ENCODE results near the gene STRBP. TPM values are rescaled to one million over a fixed set of nuclear protein-coding genes. Genes with fewer than 3 reads are reported as not detected.

Gene STRBP
- total RNA-seq, 4 donors from 2014 or later: 10.6 to 18.4 (median 14.5) TPM

DNA sequence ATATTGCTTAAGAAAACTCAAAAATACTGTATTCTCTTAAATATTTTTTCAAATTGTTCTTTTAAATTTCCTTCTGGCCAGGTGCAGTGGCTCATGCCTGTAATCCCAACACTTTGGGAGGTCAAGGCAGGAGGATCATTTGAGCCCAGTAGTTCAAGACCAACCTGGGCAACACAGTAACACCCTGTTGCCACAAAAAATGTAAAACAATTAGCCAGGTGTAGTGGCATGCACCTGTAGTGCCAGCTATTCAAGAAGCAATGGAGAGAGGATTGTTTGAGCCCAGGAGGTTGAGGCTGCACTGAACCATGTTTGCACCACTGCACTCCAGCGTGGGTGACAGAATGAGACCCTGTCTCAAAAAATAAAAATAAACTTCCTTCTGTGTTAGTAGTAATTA is 94.3 kb downstream of the STRBP start:
- Histone ChIP-seq H3K4me1 (peaks cover 2% of the 10 kb centered on the region), H3K9me3 (no peaks in the 10 kb centered on the region), H3K27me3 (no peaks in the 10 kb centered on the region), H3K4me3 (no peak overlapping the region), H3K36me3 (peaks cover 3% of the 10 kb centered on the region), H3K27ac (no peak overlapping the region)
- 96% methylated on average over 1 of the region's 1 CpG for WGBS
- DNase-seq (ENCODE audit: low spot score in 2 of 2): no peak
- TF ChIP-seq POLR2AphosphoS5 (IDR thresholded peaks at IDR 0.05): no peak
- TF ChIP-seq, protein P1, sequence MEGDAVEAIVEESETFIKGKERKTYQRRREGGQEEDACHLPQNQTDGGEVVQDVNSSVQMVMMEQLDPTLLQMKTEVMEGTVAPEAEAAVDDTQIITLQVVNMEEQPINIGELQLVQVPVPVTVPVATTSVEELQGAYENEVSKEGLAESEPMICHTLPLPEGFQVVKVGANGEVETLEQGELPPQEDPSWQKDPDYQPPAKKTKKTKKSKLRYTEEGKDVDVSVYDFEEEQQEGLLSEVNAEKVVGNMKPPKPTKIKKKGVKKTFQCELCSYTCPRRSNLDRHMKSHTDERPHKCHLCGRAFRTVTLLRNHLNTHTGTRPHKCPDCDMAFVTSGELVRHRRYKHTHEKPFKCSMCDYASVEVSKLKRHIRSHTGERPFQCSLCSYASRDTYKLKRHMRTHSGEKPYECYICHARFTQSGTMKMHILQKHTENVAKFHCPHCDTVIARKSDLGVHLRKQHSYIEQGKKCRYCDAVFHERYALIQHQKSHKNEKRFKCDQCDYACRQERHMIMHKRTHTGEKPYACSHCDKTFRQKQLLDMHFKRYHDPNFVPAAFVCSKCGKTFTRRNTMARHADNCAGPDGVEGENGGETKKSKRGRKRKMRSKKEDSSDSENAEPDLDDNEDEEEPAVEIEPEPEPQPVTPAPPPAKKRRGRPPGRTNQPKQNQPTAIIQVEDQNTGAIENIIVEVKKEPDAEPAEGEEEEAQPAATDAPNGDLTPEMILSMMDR (IDR thresholded peaks at IDR 0.05): no peak
- TF ChIP-seq POLR2A (IDR thresholded peaks at IDR 0.05): no peak
- TF ChIP-seq EP300 (IDR thresholded peaks at IDR 0.05): no peak

DNA sequence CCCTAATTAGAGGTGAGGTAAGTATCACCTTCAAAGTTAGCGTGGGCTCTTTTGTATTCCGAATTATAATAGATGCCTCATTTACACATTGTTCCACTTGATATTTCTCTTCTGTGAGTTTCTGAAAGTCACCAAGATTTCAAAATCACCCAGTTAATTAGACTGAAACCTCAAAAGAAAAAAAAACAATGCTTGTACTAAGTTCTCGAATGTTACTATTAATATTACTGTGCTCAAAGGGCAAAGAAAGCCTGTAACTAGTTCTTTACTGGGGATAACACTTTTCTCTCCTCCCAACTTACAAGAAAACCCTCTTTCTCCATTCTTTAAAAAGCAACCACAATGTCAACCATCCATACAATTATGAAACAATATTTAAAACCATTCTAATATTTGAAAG is 98.5 kb downstream of the STRBP start:
- no peaks in the 10 kb centered on the region for H3K9me3 ChIP-seq
- WGBS: 74% methylated on average over 3 of the region's 3 CpGs

DNA sequence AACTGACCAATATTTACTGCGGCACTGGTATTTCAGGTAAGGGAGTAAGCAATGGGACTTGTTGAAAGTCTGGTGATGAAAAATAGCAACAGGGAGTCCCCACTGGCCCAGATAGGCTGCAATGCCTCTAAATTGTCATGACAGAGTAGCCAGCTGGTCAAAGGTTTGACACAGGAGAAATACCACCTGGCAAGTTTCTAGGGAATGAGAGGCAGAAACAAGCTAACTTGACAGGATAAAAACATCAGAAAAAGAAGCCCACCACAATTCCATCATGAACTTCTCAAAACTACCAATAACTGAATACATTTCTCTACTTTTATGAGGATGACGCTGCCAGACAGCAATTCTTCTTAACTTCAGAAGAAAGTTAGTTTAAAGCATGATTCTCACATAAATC is 99.8 kb downstream of the STRBP start:
- no peak for DNase-seq (ENCODE audit: low spot score in 2 of 2)
- no peaks in the 10 kb centered on the region for H3K27me3 ChIP-seq
- H3K4me1 ChIP-seq: no peaks in the 10 kb centered on the region
- no peaks in the 10 kb centered on the region for H3K9me3 ChIP-seq
- H3K27ac ChIP-seq: no peak overlapping the region
- no peaks in the 10 kb centered on the region for H3K36me3 ChIP-seq
- WGBS: 92% methylated on average over 2 of the region's 2 CpGs
- H3K4me3 ChIP-seq: no peak overlapping the region
- TF ChIP-seq EP300 (IDR thresholded peaks at IDR 0.05) (no peak), POLR2AphosphoS5 (IDR thresholded peaks at IDR 0.05) (no peak), POLR2A (IDR thresholded peaks at IDR 0.05) (no peak)
- TF ChIP-seq, protein P1 (IDR thresholded peaks at IDR 0.05): no peak

More for the DNA sequence above, 98.5 kb downstream of the STRBP start:
- Histone ChIP-seq H3K4me3 (no peak overlapping the region), H3K27ac (no peak overlapping the region), H3K4me1 (no peaks in the 10 kb centered on the region), H3K27me3 (no peaks in the 10 kb centered on the region), H3K36me3 (no peaks in the 10 kb centered on the region)
- DNase-seq (ENCODE audit: low spot score in 2 of 2): no peak
- TF ChIP-seq, protein P1 (IDR thresholded peaks at IDR 0.05): no peak
- no peak for TF ChIP-seq EP300 (IDR thresholded peaks at IDR 0.05)

DNA sequence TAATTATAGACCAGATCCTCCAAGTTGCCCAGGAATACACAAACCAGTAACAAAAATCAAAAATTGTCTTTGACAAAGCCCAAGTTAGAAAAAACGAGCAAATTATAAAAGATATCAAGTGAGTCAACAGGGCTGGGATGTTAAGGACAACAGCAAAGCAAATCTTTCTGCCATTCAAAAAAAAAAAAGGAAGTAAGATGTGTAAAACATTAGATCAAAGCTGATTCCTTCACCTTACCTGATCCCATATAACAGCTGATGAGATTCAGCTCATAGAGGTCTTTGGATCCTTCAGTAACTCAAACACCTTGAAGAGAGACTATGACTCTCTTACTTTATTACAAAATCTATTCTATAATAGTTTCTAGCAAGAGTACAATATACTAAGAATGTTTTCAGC is 100.9 kb downstream of the STRBP start:
- H3K27me3 ChIP-seq: no peaks in the 10 kb centered on the region
- WGBS: 93% methylated on average over 1 of the region's 1 CpG

DNA sequence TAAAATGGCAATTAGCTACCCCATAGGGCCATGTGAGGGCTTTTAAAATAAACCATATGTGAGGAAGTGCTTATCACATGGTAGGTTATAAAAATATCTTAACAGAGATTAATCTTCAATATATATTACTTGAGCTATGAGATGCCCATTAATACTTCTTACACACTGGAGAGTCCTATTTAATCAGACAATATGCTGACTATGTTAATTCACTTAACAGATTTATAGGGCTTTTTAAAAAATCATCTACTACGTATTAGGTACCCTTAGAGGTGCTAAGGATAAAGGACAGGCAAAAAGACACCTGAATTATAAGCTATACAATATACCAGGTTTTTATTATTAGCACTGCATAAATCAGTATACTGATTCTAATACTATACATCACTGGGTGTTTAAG is 102.6 kb downstream of the STRBP start:
- WGBS: 83% methylated on average over 1 of the region's 1 CpG
- no peak overlapping the region for H3K4me3 ChIP-seq
- TF ChIP-seq, protein P1 (IDR thresholded peaks at IDR 0.05): no peak
- TF ChIP-seq POLR2AphosphoS5 (IDR thresholded peaks at IDR 0.05) (no peak), EP300 (IDR thresholded peaks at IDR 0.05) (no peak), POLR2A (IDR thresholded peaks at IDR 0.05) (no peak)

More for the DNA sequence above, 100.9 kb downstream of the STRBP start:
- Histone ChIP-seq H3K9me3 (no peaks in the 10 kb centered on the region), H3K4me3 (no peak overlapping the region), H3K4me1 (no peaks in the 10 kb centered on the region), H3K27ac (no peak overlapping the region), H3K36me3 (no peaks in the 10 kb centered on the region)
- no peak for TF ChIP-seq POLR2A (IDR thresholded peaks at IDR 0.05)
- TF ChIP-seq POLR2AphosphoS5 (IDR thresholded peaks at IDR 0.05): no peak
- no peak for TF ChIP-seq EP300 (IDR thresholded peaks at IDR 0.05)
- TF ChIP-seq, protein P1 (IDR thresholded peaks at IDR 0.05): no peak
- no peak for DNase-seq (ENCODE audit: low spot score in 2 of 2)

More for the DNA sequence above, 102.6 kb downstream of the STRBP start:
- no peak for DNase-seq (ENCODE audit: low spot score in 2 of 2)
- Histone ChIP-seq H3K9me3 (no peaks in the 10 kb centered on the region), H3K27ac (no peak overlapping the region), H3K4me1 (no peaks in the 10 kb centered on the region), H3K36me3 (no peaks in the 10 kb centered on the region), H3K27me3 (no peaks in the 10 kb centered on the region)

Data from suprapubic skin (tissue), 4 donors.